Testis (tissue), 2 donors: Measurements from ENCODE around the gene PSMD12.

Experiments
- CTCF ChIP-seq, 3 experiments: fragments of 450-650 bp in 2 of 3; fragments of 200-600 bp in 1 of 3; sonication (generic) in 1 of 3; IDR thresholded peaks; one replicate each; pipeline ENCODE4 v1.5.1; 2016 to 2019; ENCODE audit warnings: antibody characterized with exemption in 3 of 3, mild to moderate bottlenecking in 2 of 3, moderate library complexity in 1 of 3
- POLR2A ChIP-seq: fragments of 450-650 bp; IDR thresholded peaks from one replicate; pipeline ENCODE4 v1.6.1; 2017; ENCODE audit warnings: antibody characterized with exemption, mild to moderate bottlenecking, moderate library complexity

GRCh38 chr17:67414559-67414958, 48.2 kb upstream of the PSMD12 start:
- TF ChIP-seq CTCF (IDR thresholded peaks at IDR 0.05) (no peak), POLR2A (no peak)
